Esophagus squamous epithelium (tissue), 4 donors: ENCODE data around the gene ARTN.

Experiments
- POLR2A ChIP-seq, 4 donors: fragments of 450-650 bp; IDR thresholded peaks; one replicate each; pipeline ENCODE4 v1.6.1; 2017; ENCODE audit warnings: antibody characterized with exemption in 4 of 4, mild to moderate bottlenecking in 4 of 4, moderate library complexity in 3 of 4
- TF ChIP-seq, protein P1 (sequence below), 6 experiments: fragments of 450-650 bp in 4 of 6; fragments of 200-600 bp in 2 of 6; sonication (generic) in 2 of 6; IDR thresholded peaks; one replicate each; pipeline ENCODE4 v1.5.1; 2016 to 2019; ENCODE audit warnings: antibody characterized with exemption in 6 of 6, mild to moderate bottlenecking in 4 of 6, moderate library complexity in 4 of 6

DNA sequence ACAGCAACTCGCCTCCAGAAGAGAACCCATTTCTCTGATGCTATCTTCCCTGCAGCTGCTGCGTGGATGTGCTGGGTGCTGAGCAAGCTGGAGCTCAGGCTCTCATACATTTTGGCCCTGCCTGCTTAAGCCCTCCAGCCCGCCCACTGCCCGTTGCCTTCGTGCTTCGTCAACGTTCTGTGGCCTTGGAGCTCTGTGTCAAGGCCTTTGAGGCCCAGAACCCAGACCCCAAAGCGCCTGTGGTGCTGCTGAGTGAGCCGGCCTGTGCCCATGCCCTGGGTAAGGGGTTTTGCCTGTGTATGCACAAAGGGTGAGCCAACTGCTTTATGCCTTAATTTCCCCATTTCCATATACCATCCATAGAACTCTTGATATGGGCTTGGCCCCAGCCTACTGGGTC is 37.3 kb downstream of the ARTN start:
- TF ChIP-seq, protein P1, sequence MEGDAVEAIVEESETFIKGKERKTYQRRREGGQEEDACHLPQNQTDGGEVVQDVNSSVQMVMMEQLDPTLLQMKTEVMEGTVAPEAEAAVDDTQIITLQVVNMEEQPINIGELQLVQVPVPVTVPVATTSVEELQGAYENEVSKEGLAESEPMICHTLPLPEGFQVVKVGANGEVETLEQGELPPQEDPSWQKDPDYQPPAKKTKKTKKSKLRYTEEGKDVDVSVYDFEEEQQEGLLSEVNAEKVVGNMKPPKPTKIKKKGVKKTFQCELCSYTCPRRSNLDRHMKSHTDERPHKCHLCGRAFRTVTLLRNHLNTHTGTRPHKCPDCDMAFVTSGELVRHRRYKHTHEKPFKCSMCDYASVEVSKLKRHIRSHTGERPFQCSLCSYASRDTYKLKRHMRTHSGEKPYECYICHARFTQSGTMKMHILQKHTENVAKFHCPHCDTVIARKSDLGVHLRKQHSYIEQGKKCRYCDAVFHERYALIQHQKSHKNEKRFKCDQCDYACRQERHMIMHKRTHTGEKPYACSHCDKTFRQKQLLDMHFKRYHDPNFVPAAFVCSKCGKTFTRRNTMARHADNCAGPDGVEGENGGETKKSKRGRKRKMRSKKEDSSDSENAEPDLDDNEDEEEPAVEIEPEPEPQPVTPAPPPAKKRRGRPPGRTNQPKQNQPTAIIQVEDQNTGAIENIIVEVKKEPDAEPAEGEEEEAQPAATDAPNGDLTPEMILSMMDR (IDR thresholded peaks at IDR 0.05) = no peak
- TF ChIP-seq POLR2A (IDR thresholded peaks at IDR 0.05) = no peak
